HEK293 (cell line): ENCODE measurements around the gene PIWIL1.

ENCODE experiments used
- BCL11A ChIP-seq: fragments of 450-650 bp; formaldehyde crosslinking; IDR thresholded peaks from 2 replicates; pipeline ENCODE4 v1.5.1; 2016; ENCODE audit warnings: low read depth, missing biosample characterization, missing genetic modification characterization
- TCF7L2 ChIP-seq: IDR thresholded peaks from 2 replicates; pipeline ENCODE4 v1.6.1; 2011; ENCODE audit warnings: low read depth, mild to moderate bottlenecking, inconsistent platforms, low read length, moderate library complexity, borderline replicate concordance
- ZBTB21 ChIP-seq: fragments of 450-650 bp; formaldehyde crosslinking; IDR thresholded peaks from 2 replicates; pipeline ENCODE4 v1.5.1; 2017; ENCODE audit warnings: missing biosample characterization, missing genetic modification characterization
- ZNF169 ChIP-seq: fragments of 450-650 bp; formaldehyde crosslinking; IDR thresholded peaks from 2 replicates; pipeline ENCODE4 v1.5.1; 2016; ENCODE audit warnings: missing biosample characterization, missing genetic modification characterization
- ZNF184 ChIP-seq: fragments of 450-650 bp; IDR thresholded peaks from 2 replicates; pipeline ENCODE4 v1.5.1; 2018; ENCODE audit warnings: missing biosample characterization, mild to moderate bottlenecking, missing genetic modification characterization
- ZNF248 ChIP-seq: fragments of 450-650 bp; formaldehyde crosslinking; IDR thresholded peaks from 2 replicates; pipeline ENCODE4 v1.5.1; 2017; ENCODE audit warnings: missing biosample characterization, missing genetic modification characterization
- ZNF266 ChIP-seq: fragments of 450-650 bp; formaldehyde crosslinking; IDR thresholded peaks from 2 replicates; pipeline ENCODE4 v1.5.1; 2016; ENCODE audit warnings: missing biosample characterization, missing genetic modification characterization, low read depth
- ZNF302 ChIP-seq: fragments of 450-650 bp; formaldehyde crosslinking; IDR thresholded peaks from 2 replicates; pipeline ENCODE4 v1.5.1; 2016; ENCODE audit warnings: missing biosample characterization, missing genetic modification characterization, low read depth
- ZNF677 ChIP-seq: fragments of 450-650 bp; IDR thresholded peaks from 2 replicates; pipeline ENCODE4 v1.5.0; 2018; ENCODE audit warnings: missing biosample characterization, mild to moderate bottlenecking, missing genetic modification characterization, moderate library complexity
- ZNF768 ChIP-seq: fragments of 450-650 bp; formaldehyde crosslinking; IDR thresholded peaks from 2 replicates; pipeline ENCODE4 v1.5.1; 2018; ENCODE audit warnings: missing biosample characterization, mild to moderate bottlenecking, missing genetic modification characterization
- TF ChIP-seq, protein P1 (sequence below): fragments of 450-650 bp; formaldehyde crosslinking; IDR thresholded peaks from 2 replicates; pipeline ENCODE4 v1.5.1; 2016; ENCODE audit warnings: missing biosample characterization, missing genetic modification characterization
- TF ChIP-seq, protein P2 (sequence below): fragments of 450-650 bp; formaldehyde crosslinking; conservative IDR thresholded peaks from 2 replicates; pipeline ENCODE4 v1.5.1; 2016; ENCODE audit warnings: low read depth, missing biosample characterization, missing genetic modification characterization
- TF ChIP-seq, protein P3 (sequence below): fragments of 450-650 bp; formaldehyde crosslinking; IDR thresholded peaks from 2 replicates; pipeline ENCODE4 v1.5.1; 2016; ENCODE audit warnings: missing biosample characterization, missing genetic modification characterization

DNA sequence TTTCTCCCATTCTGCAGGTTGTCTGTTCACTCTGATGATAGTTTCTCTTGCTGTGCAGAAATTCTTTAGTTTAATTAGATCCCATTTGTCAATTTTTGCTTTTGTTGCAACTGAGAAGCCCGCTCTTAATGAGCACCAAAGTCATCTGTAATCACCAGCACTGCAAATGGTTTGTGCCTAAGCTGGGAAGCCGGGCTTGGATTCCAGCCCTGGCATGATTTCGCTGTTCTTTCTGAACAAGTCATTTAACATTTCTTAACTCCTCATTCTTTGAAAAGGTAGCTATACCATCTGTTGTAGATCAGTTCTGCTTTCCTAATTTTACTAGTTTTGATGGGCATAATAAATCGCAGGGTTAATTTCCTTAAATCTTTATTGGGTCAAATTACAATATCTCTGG lies 32.1 kb downstream of the PIWIL1 start:
- TF ChIP-seq ZBTB21 (no peak), ZNF302 (tag by site-specific recombination) (no peak), ZNF677 (tag by site-specific recombination) (no peak), ZNF266 (tag by site-specific recombination) (no peak), ZNF184 (no peak), ZNF169 (tag by site-specific recombination) (no peak), ZNF248 (tag by site-specific recombination) (no peak), ZNF768 (tag by site-specific recombination) (no peak), BCL11A (no peak), TCF7L2 (no peak)
- TF ChIP-seq, protein P1, sequence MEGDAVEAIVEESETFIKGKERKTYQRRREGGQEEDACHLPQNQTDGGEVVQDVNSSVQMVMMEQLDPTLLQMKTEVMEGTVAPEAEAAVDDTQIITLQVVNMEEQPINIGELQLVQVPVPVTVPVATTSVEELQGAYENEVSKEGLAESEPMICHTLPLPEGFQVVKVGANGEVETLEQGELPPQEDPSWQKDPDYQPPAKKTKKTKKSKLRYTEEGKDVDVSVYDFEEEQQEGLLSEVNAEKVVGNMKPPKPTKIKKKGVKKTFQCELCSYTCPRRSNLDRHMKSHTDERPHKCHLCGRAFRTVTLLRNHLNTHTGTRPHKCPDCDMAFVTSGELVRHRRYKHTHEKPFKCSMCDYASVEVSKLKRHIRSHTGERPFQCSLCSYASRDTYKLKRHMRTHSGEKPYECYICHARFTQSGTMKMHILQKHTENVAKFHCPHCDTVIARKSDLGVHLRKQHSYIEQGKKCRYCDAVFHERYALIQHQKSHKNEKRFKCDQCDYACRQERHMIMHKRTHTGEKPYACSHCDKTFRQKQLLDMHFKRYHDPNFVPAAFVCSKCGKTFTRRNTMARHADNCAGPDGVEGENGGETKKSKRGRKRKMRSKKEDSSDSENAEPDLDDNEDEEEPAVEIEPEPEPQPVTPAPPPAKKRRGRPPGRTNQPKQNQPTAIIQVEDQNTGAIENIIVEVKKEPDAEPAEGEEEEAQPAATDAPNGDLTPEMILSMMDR (tag by site-specific recombination): no peak
- TF ChIP-seq, protein P2, sequence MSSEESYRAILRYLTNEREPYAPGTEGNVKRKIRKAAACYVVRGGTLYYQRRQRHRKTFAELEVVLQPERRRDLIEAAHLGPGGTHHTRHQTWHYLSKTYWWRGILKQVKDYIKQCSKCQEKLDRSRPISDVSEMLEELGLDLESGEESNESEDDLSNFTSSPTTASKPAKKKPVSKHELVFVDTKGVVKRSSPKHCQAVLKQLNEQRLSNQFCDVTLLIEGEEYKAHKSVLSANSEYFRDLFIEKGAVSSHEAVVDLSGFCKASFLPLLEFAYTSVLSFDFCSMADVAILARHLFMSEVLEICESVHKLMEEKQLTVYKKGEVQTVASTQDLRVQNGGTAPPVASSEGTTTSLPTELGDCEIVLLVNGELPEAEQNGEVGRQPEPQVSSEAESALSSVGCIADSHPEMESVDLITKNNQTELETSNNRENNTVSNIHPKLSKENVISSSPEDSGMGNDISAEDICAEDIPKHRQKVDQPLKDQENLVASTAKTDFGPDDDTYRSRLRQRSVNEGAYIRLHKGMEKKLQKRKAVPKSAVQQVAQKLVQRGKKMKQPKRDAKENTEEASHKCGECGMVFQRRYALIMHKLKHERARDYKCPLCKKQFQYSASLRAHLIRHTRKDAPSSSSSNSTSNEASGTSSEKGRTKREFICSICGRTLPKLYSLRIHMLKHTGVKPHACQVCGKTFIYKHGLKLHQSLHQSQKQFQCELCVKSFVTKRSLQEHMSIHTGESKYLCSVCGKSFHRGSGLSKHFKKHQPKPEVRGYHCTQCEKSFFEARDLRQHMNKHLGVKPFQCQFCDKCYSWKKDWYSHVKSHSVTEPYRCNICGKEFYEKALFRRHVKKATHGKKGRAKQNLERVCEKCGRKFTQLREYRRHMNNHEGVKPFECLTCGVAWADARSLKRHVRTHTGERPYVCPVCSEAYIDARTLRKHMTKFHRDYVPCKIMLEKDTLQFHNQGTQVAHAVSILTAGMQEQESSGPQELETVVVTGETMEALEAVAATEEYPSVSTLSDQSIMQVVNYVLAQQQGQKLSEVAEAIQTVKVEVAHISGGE: no peak
- TF ChIP-seq, protein P3, sequence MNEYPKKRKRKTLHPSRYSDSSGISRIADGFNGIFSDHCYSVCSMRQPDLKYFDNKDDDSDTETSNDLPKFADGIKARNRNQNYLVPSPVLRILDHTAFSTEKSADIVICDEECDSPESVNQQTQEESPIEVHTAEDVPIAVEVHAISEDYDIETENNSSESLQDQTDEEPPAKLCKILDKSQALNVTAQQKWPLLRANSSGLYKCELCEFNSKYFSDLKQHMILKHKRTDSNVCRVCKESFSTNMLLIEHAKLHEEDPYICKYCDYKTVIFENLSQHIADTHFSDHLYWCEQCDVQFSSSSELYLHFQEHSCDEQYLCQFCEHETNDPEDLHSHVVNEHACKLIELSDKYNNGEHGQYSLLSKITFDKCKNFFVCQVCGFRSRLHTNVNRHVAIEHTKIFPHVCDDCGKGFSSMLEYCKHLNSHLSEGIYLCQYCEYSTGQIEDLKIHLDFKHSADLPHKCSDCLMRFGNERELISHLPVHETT (tag by site-specific recombination): no peak
